Activated naive CD4-positive, alpha-beta T cell treated with anti-CD3 and anti-CD28 coated beads, Interleukin-2, amount 10 ng/mL, durations not matched to agents 7 days and 5 days (primary cell): Measurements from ENCODE around the gene BMI1.
"Not testable (repeated sequence)": the region's sequence is repeated elsewhere in the genome, so short reads cannot be mapped to it uniquely, and the experiment has no call there.

ENCODE experiments used
- CTCF ChIA-PET: fragments of 350-600 bp; sonication (Branson Sonifier 250); formaldehyde crosslinking; loops from one replicate; lab custom pipeline; 2021; ENCODE audit warnings: antibody characterized with exemption; lab: Charles Lee
- DNase-seq: peaks from one replicate; pipeline ENCODE4 v3.0.0-alpha.2; 2020
- H3K27ac Mint-ChIP-seq: one replicate; pipeline ENCODE4 v1.8.0; 2021; ENCODE audit warnings: mild to moderate bottlenecking, moderate library complexity, mixed read lengths
- H3K27me3 Mint-ChIP-seq: one replicate; pipeline ENCODE4 v1.8.0; 2021; ENCODE audit warnings: mild to moderate bottlenecking, mixed read lengths
- H3K36me3 Mint-ChIP-seq: one replicate; pipeline ENCODE4 v1.8.0; 2021; ENCODE audit warnings: mixed read lengths
- H3K4me1 Mint-ChIP-seq: one replicate; pipeline ENCODE4 v1.8.0; 2021; ENCODE audit warnings: mixed read lengths
- H3K4me3 Mint-ChIP-seq: one replicate; pipeline ENCODE4 v1.8.0; 2021; ENCODE audit warnings: mild to moderate bottlenecking, moderate library complexity, mixed read lengths
- H3K9me3 Mint-ChIP-seq: one replicate; pipeline ENCODE4 v1.8.0; 2021; ENCODE audit warnings: mixed read lengths

The BMI1 gene

GRCh38 chr10:22320591-22321155, at the start of gene BMI1:
BMI1 (plus strand) TSS chr10:22321099; CDS start chr10:22326450, 5,351 bp downstream.
- Mint-ChIP-seq H3K9me3 (no peaks in the 10 kb centered on the region), H3K27ac (peak within 1 kb of the TSS; percentile 89), H3K27me3 (peaks cover 60% of the 10 kb centered on the region), H3K36me3 (peaks cover 15% of the 10 kb centered on the region), H3K4me1 (peaks cover 61% of the 10 kb centered on the region), H3K4me3 (peak within 1 kb of the TSS; percentile 83)
- CTCF ChIA-PET: no interaction called here
- DNase-seq: peak; percentile 67

- Mint-ChIP-seq H3K36me3 (no peaks in the 10 kb centered on the region), H3K4me1 (no peaks in the 10 kb centered on the region), H3K9me3 (no peaks in the 10 kb centered on the region), H3K27me3 (peaks cover 8% of the 10 kb centered on the region), H3K27ac (no peak overlapping the region), H3K4me3 (no peak overlapping the region)
- CTCF ChIA-PET: interaction anchor here (1.2 kb wide), 1 partner anchor 101 kb away, joined by 3 read pairs; no protein-coding TSS in a partner anchor
- no peak for DNase-seq
These were observed 49.1 kb upstream of the BMI1 start for GRCh38 chr10:22271786-22272185.

GRCh38 chr10:22278441-22278782, 42.5 kb upstream of the BMI1 start:
- H3K4me1 Mint-ChIP-seq: no peaks in the 10 kb centered on the region
- no peaks in the 10 kb centered on the region for H3K36me3 Mint-ChIP-seq
- H3K9me3 Mint-ChIP-seq: no peaks in the 10 kb centered on the region
- peaks cover 6% of the 10 kb centered on the region for H3K27me3 Mint-ChIP-seq
- H3K4me3 Mint-ChIP-seq: no peak overlapping the region
- CTCF ChIA-PET: no interaction called here
- DNase-seq: no peak
- H3K27ac Mint-ChIP-seq: no peak overlapping the region

- no peaks in the 10 kb centered on the region for H3K9me3 Mint-ChIP-seq
- CTCF ChIA-PET: no interaction called here
These were observed 40.8 kb upstream of the BMI1 start for GRCh38 chr10:22280078-22280477.

GRCh38 chr10:22285130-22285529, 35.8 kb upstream of the BMI1 start:
- Mint-ChIP-seq H3K4me1 (no peaks in the 10 kb centered on the region), H3K4me3 (no peak overlapping the region), H3K9me3 (no peaks in the 10 kb centered on the region), H3K27me3 (peaks cover 5% of the 10 kb centered on the region), H3K36me3 (no peaks in the 10 kb centered on the region), H3K27ac (no peak overlapping the region)
- DNase-seq: no peak
- CTCF ChIA-PET: no interaction called here

More at GRCh38 chr10:22280078-22280477, 40.8 kb upstream of the BMI1 start:
- no peaks in the 10 kb centered on the region for H3K36me3 Mint-ChIP-seq
- H3K4me1 Mint-ChIP-seq: no peaks in the 10 kb centered on the region
- no peak overlapping the region for H3K27ac Mint-ChIP-seq
- no peak overlapping the region for H3K4me3 Mint-ChIP-seq
- peaks cover 7% of the 10 kb centered on the region for H3K27me3 Mint-ChIP-seq
- DNase-seq: no peak

- no peak for DNase-seq
- no peaks in the 10 kb centered on the region for H3K4me1 Mint-ChIP-seq
- H3K36me3 Mint-ChIP-seq: no peaks in the 10 kb centered on the region
- H3K27ac Mint-ChIP-seq: no peak overlapping the region
- CTCF ChIA-PET: no interaction called here
- H3K9me3 Mint-ChIP-seq: no peaks in the 10 kb centered on the region
- no peak overlapping the region for H3K4me3 Mint-ChIP-seq
- peaks cover 7% of the 10 kb centered on the region for H3K27me3 Mint-ChIP-seq
These were observed 27.0 kb upstream of the BMI1 start for GRCh38 chr10:22293747-22294404.

- peaks cover 7% of the 10 kb centered on the region for H3K27me3 Mint-ChIP-seq
- CTCF ChIA-PET: no interaction called here
- H3K27ac Mint-ChIP-seq: no peak overlapping the region
- H3K9me3 Mint-ChIP-seq: no peaks in the 10 kb centered on the region
- DNase-seq: no peak
- H3K4me1 Mint-ChIP-seq: no peaks in the 10 kb centered on the region
- H3K4me3 Mint-ChIP-seq: no peak overlapping the region
- no peaks in the 10 kb centered on the region for H3K36me3 Mint-ChIP-seq
These were observed 26.2 kb upstream of the BMI1 start for GRCh38 chr10:22294694-22295093.

- Mint-ChIP-seq H3K27me3 (peaks cover 7% of the 10 kb centered on the region), H3K9me3 (no peaks in the 10 kb centered on the region), H3K4me1 (no peaks in the 10 kb centered on the region), H3K36me3 (no peaks in the 10 kb centered on the region), H3K27ac (no peak overlapping the region), H3K4me3 (no peak overlapping the region)
- no peak for DNase-seq
- CTCF ChIA-PET: no interaction called here
These were observed 19.7 kb upstream of the BMI1 start for GRCh38 chr10:22301193-22301592.

- Mint-ChIP-seq H3K27me3 (no peaks in the 10 kb centered on the region), H3K4me1 (no peaks in the 10 kb centered on the region), H3K9me3 (no peaks in the 10 kb centered on the region), H3K27ac (no peak overlapping the region), H3K36me3 (no peaks in the 10 kb centered on the region), H3K4me3 (no peak overlapping the region)
- CTCF ChIA-PET: no interaction called here
- DNase-seq: no peak
These were observed 17.4 kb upstream of the BMI1 start for GRCh38 chr10:22303461-22303860.

GRCh38 chr10:22305721-22306120, 15.2 kb upstream of the BMI1 start:
- no peak overlapping the region for H3K27ac Mint-ChIP-seq
- peaks cover 1% of the 10 kb centered on the region for H3K27me3 Mint-ChIP-seq
- H3K9me3 Mint-ChIP-seq: no peaks in the 10 kb centered on the region
- no peak overlapping the region for H3K4me3 Mint-ChIP-seq
- no peaks in the 10 kb centered on the region for H3K36me3 Mint-ChIP-seq
- CTCF ChIA-PET: no interaction called here
- H3K4me1 Mint-ChIP-seq: peaks cover 5% of the 10 kb centered on the region
- DNase-seq: no peak

- Mint-ChIP-seq H3K27ac (no peak overlapping the region), H3K4me3 (no peak overlapping the region), H3K36me3 (no peaks in the 10 kb centered on the region), H3K27me3 (peaks cover 9% of the 10 kb centered on the region), H3K9me3 (no peaks in the 10 kb centered on the region), H3K4me1 (peaks cover 5% of the 10 kb centered on the region)
- CTCF ChIA-PET: interaction anchor here (0.9 kb wide), 1 partner anchor 11 kb away, joined by 3 read pairs; no protein-coding TSS in a partner anchor
- no peak for DNase-seq
These were observed 12.5 kb upstream of the BMI1 start for GRCh38 chr10:22308390-22308789.

GRCh38 chr10:22309180-22310000, 11.5 kb upstream of the BMI1 start:
- DNase-seq: no peak
- CTCF ChIA-PET: no interaction called here
- no peak overlapping the region for H3K27ac Mint-ChIP-seq

GRCh38 chr10:22310012-22310411, 10.9 kb upstream of the BMI1 start:
- not testable (repeated sequence) for H3K9me3 Mint-ChIP-seq, H3K36me3 Mint-ChIP-seq, H3K27ac Mint-ChIP-seq, H3K4me3 Mint-ChIP-seq, H3K27me3 Mint-ChIP-seq, DNase-seq, H3K4me1 Mint-ChIP-seq
- CTCF ChIA-PET: interaction anchor here (0.6 kb wide), 1 partner anchor 15 kb away, joined by 3 read pairs; no protein-coding TSS in a partner anchor

More at GRCh38 chr10:22309180-22310000, 11.5 kb upstream of the BMI1 start:
- Mint-ChIP-seq H3K4me1 (peaks cover 5% of the 10 kb centered on the region), H3K36me3 (no peaks in the 10 kb centered on the region), H3K27me3 (peaks cover 10% of the 10 kb centered on the region), H3K9me3 (no peaks in the 10 kb centered on the region), H3K4me3 (no peak overlapping the region)

- peaks cover 17% of the 10 kb centered on the region for H3K4me1 Mint-ChIP-seq
- no peaks in the 10 kb centered on the region for H3K9me3 Mint-ChIP-seq
- CTCF ChIA-PET: no interaction called here
- H3K27me3 Mint-ChIP-seq: peaks cover 10% of the 10 kb centered on the region
- no peaks in the 10 kb centered on the region for H3K36me3 Mint-ChIP-seq
- H3K4me3 Mint-ChIP-seq: no peak overlapping the region
- no peak for DNase-seq
- H3K27ac Mint-ChIP-seq: no peak overlapping the region
These were observed 10.0 kb upstream of the BMI1 start for GRCh38 chr10:22310928-22311327.
